Small intestine (tissue), 7 donors: Measurements from ENCODE around the gene GARNL3. TPM values are rescaled to one million over a fixed set of nuclear protein-coding genes. Genes with fewer than 3 reads are reported as not detected.

Experiments
- DNase-seq, 2 donors: peaks; one replicate each; pipeline versions ENCODE4 v3.0.0 to v3.0.0-alpha.2; 2013
- FAIRE-seq: peaks from 2 replicates; lab custom pipeline; 2012; peaks lifted over from hg19 to GRCh38; lab: Jason Lieb, UNC
- H3K27ac ChIP-seq, 3 donors: one replicate each; pipeline ENCODE4 v1.5.1; 2013; ENCODE audit warnings: low read length in 2 of 3, mild to moderate bottlenecking in 2 of 3, control low read depth in 1 of 3, inconsistent platforms in 1 of 3, low read depth in 1 of 3, moderate library complexity in 1 of 3
- H3K27me3 ChIP-seq, 3 donors: one replicate each; pipeline ENCODE4 v1.6.1; 2013; ENCODE audit warnings: low read length in 3 of 3, inconsistent platforms in 1 of 3; ENCODE audit not compliant: control insufficient read depth in 3 of 3, insufficient read depth in 3 of 3
- H3K36me3 ChIP-seq, 3 donors: one replicate each; pipeline ENCODE4 v1.6.1; 2013; ENCODE audit warnings: low read length in 3 of 3, inconsistent platforms in 1 of 3, low read depth in 1 of 3, mild to moderate bottlenecking in 1 of 3, moderate library complexity in 1 of 3; ENCODE audit not compliant: control insufficient read depth in 3 of 3, insufficient read depth in 2 of 3
- H3K4me1 ChIP-seq, 3 donors: one replicate each; pipeline ENCODE4 v1.6.1; 2013; ENCODE audit warnings: low read length in 2 of 3, inconsistent platforms in 1 of 3, low read depth in 1 of 3, mild to moderate bottlenecking in 1 of 3, moderate library complexity in 1 of 3; ENCODE audit not compliant: control insufficient read depth in 3 of 3, insufficient read depth in 2 of 3
- H3K4me3 ChIP-seq, 3 donors: one replicate each; pipeline ENCODE4 v1.5.1; 2013; ENCODE audit warnings: low read length in 3 of 3, control low read depth in 1 of 3, inconsistent platforms in 1 of 3, low read depth in 1 of 3, mild to moderate bottlenecking in 1 of 3, moderate library complexity in 1 of 3
- H3K9me3 ChIP-seq, 2 donors: one replicate each; pipeline ENCODE4 v1.6.1; 2013; ENCODE audit warnings: low read depth in 1 of 2, low read length in 1 of 2; ENCODE audit not compliant: control insufficient read depth in 2 of 2, insufficient read depth in 1 of 2
- WGBS, 3 donors: extraction: QIAGEN DNeasy Blood & Tissue Kit; methylation state at CpG; one replicate each; pipeline ENCODE4 v1.1.7; 2013; 5-methylcytosine and 5-hydroxymethylcytosine counted together
- polyA plus RNA-seq, 4 donors: library from polyadenylated mRNA; stranded (reverse) in 3 of 4; unstranded in 1 of 4; fragments of 200-250 nt in 3 of 4; fragments of 120-200 nt in 1 of 4; gene quantifications; one replicate each; pipeline versions ENCODE4 v1.2.1 to v1.2.3, GENCODE V29; 2013
- donor health status: healthy with polysubstance abuse.
- donor health status: control.
- donor health status: control.
- donor health status: Bipolar disorder and iron deficiency.
- donor health status: healthy.

The GARNL3 gene
- polyA plus RNA-seq, 4 donors: 1.6 to 11.3 (median 3.5) TPM

GRCh38 chr9:127221695-127222094, 42.9 kb upstream of the GARNL3 start:
- DNase-seq (no peak), FAIRE-seq (no peak)
- Histone ChIP-seq H3K9me3 (no peaks in the 10 kb centered on the region), H3K27ac (no peak overlapping the region), H3K4me3 (no peak overlapping the region), H3K27me3 (no peaks in the 10 kb centered on the region), H3K4me1 (peaks cover 0 to 12% (median 4%) of the 10 kb centered on the region in 3 donors), H3K36me3 (peaks cover 0 to 31% (median 0%) of the 10 kb centered on the region in 3 donors)
- 57 to 89% (median 67%) methylated on average over 2 of the region's 2 CpGs for WGBS, 3 donors

GRCh38 chr9:127222388-127223095, 42.0 kb upstream of the GARNL3 start:
- 87 to 90% (median 90%) methylated on average over 15 of the region's 15 CpGs for WGBS, 3 donors
- Histone ChIP-seq H3K9me3 (no peaks in the 10 kb centered on the region), H3K36me3 (peaks cover 0 to 27% (median 0%) of the 10 kb centered on the region in 3 donors), H3K27me3 (no peaks in the 10 kb centered on the region), H3K4me1 (peaks cover 0 to 13% (median 6%) of the 10 kb centered on the region in 3 donors), H3K4me3 (no peak overlapping the region), H3K27ac (no peak overlapping the region)
- DNase-seq: no peak
- no peak for FAIRE-seq

GRCh38 chr9:127223266-127223665, 41.3 kb upstream of the GARNL3 start:
- FAIRE-seq (no peak), DNase-seq (no peak)
- Histone ChIP-seq H3K4me1 (peaks cover 0 to 13% (median 6%) of the 10 kb centered on the region in 3 donors), H3K27ac (no peak overlapping the region), H3K9me3 (no peaks in the 10 kb centered on the region), H3K36me3 (peaks cover 0 to 26% (median 0%) of the 10 kb centered on the region in 3 donors), H3K27me3 (no peaks in the 10 kb centered on the region), H3K4me3 (no peak overlapping the region)
- 50 to 67% (median 66%) methylated on average over 4 of the region's 4 CpGs for WGBS, 3 donors

- FAIRE-seq: no peak
- Histone ChIP-seq H3K27ac (peak overlapping the region in 1 of 3 donors; percentile 45), H3K36me3 (peaks cover 0 to 21% (median 0%) of the 10 kb centered on the region in 3 donors), H3K9me3 (no peaks in the 10 kb centered on the region), H3K4me1 (peaks cover 0 to 13% (median 6%) of the 10 kb centered on the region in 3 donors), H3K4me3 (peak overlapping the region in 2 of 3 donors; percentile 57 to 74), H3K27me3 (no peaks in the 10 kb centered on the region)
- peak in 1 of 2 donors; percentile 8 for DNase-seq
- WGBS, 3 donors: 20 to 33% (median 22%) methylated on average over 8 of the region's 8 CpGs
Measured at GRCh38 chr9:127223810-127224177, 40.8 kb upstream of the GARNL3 start.

- Histone ChIP-seq H3K4me1 (peaks cover 0 to 13% (median 6%) of the 10 kb centered on the region in 3 donors), H3K4me3 (peak overlapping the region; percentile 24 to 74 (median 57)), H3K36me3 (peaks cover 0 to 17% (median 0%) of the 10 kb centered on the region in 3 donors), H3K27me3 (no peaks in the 10 kb centered on the region), H3K27ac (peak overlapping the region; percentile 77 to 81 (median 80)), H3K9me3 (no peaks in the 10 kb centered on the region)
- WGBS, 3 donors: 1% methylated on average over 49 to 56 of the region's 56 CpGs
- FAIRE-seq (no peak), DNase-seq (peak; percentile 90 to 93)
Measured at GRCh38 chr9:127224178-127224882, 40.2 kb upstream of the GARNL3 start.

GRCh38 chr9:127224883-127225739, 39.5 kb upstream of the GARNL3 start:
- Histone ChIP-seq H3K4me3 (peak overlapping the region; percentile 40 to 74 (median 57)), H3K9me3 (no peaks in the 10 kb centered on the region), H3K27me3 (no peaks in the 10 kb centered on the region), H3K36me3 (peaks cover 0 to 12% (median 0%) of the 10 kb centered on the region in 3 donors), H3K4me1 (peaks cover 0 to 13% (median 6%) of the 10 kb centered on the region in 3 donors), H3K27ac (peak overlapping the region; percentile 77 to 81 (median 80))
- peak; percentile 93 to 95 for DNase-seq
- FAIRE-seq: no peak
- 1% methylated on average over 52 to 106 of the region's 106 CpGs for WGBS, 3 donors

GRCh38 chr9:127225801-127226625, 38.6 kb upstream of the GARNL3 start:
- FAIRE-seq: no peak
- peak in 1 of 2 donors; percentile 64 for DNase-seq
- Histone ChIP-seq H3K4me1 (peaks cover 0 to 13% (median 6%) of the 10 kb centered on the region in 3 donors), H3K36me3 (peaks cover 0 to 11% (median 0%) of the 10 kb centered on the region in 3 donors), H3K27ac (no peak overlapping the region), H3K9me3 (no peaks in the 10 kb centered on the region), H3K4me3 (peak overlapping the region in 2 of 3 donors; percentile 40 to 57), H3K27me3 (no peaks in the 10 kb centered on the region)
- WGBS, 3 donors: 27 to 50% (median 50%) methylated on average over 22 to 42 of the region's 42 CpGs
